NT2/D1 (cell line): ENCODE measurements around the gene CYP24A1.
A peak's percentile ranks its signal among the peaks of the same experiment; 100 is the strongest.

Experiments used
- DNase-seq: peaks from one replicate; pipeline ENCODE4 v3.0.0-alpha.2; 2011; ENCODE audit warnings: low read depth, low spot score
- H3K27me3 ChIP-seq: 2 replicates; pipeline ENCODE4 v1.6.0; 2011; ENCODE audit warnings: mild to moderate bottlenecking; ENCODE audit not compliant: insufficient read length, insufficient read depth
- H3K36me3 ChIP-seq: 2 replicates; pipeline ENCODE4 v1.6.1; 2011; ENCODE audit warnings: mild to moderate bottlenecking, low read length, mixed read lengths; ENCODE audit not compliant: insufficient read depth, insufficient read length
- H3K4me1 ChIP-seq: 2 replicates; pipeline ENCODE4 v1.5.1; 2011; ENCODE audit not compliant: insufficient read depth, insufficient read length
- H3K4me3 ChIP-seq: 2 replicates; pipeline ENCODE4 v1.5.1; 2011; ENCODE audit warnings: low read depth; ENCODE audit not compliant: insufficient read length
- H3K9ac ChIP-seq: 2 replicates; pipeline ENCODE4 v1.6.0; 2011; ENCODE audit warnings: low read depth; ENCODE audit not compliant: insufficient read length
- H3K9me3 ChIP-seq: 2 replicates; pipeline ENCODE4 v1.5.1; 2011; ENCODE audit warnings: mild to moderate bottlenecking, low read length; ENCODE audit not compliant: insufficient read depth
- SUZ12 ChIP-seq: IDR thresholded peaks from 2 replicates; pipeline ENCODE4 v1.6.1; 2011; ENCODE audit not compliant: insufficient read length, insufficient read depth; ENCODE audit errors: extremely low read depth
- YY1 ChIP-seq: IDR thresholded peaks from 2 replicates; pipeline ENCODE4 v1.6.1; 2011; ENCODE audit not compliant: insufficient read length, insufficient read depth
- ZNF274 ChIP-seq: IDR thresholded peaks from 2 replicates; pipeline ENCODE4 v1.6.1; 2011; ENCODE audit warnings: mild to moderate bottlenecking, low read depth, low read length

CYP24A1 gene

GRCh38 chr20:54217762-54218161 lies 44.0 kb upstream of the CYP24A1 start:
- Histone ChIP-seq H3K27me3 (no peaks in the 10 kb centered on the region), H3K9ac (no peak overlapping the region), H3K4me1 (peaks cover 4% of the 10 kb centered on the region), H3K9me3 (no peaks in the 10 kb centered on the region; the same call in 1 of the 2 replicates), H3K36me3 (peaks cover 79% of the 10 kb centered on the region), H3K4me3 (no peak overlapping the region)
- no peak for DNase-seq
- TF ChIP-seq ZNF274 = no peak

GRCh38 chr20:54215157-54215789 lies 41.5 kb upstream of the CYP24A1 start:
- Histone ChIP-seq H3K36me3 (peaks cover 84% of the 10 kb centered on the region), H3K9me3 (no peaks in the 10 kb centered on the region; the same call in 1 of the 2 replicates), H3K4me3 (no peak overlapping the region), H3K4me1 (no peaks in the 10 kb centered on the region), H3K27me3 (no peaks in the 10 kb centered on the region), H3K9ac (no peak overlapping the region)
- no peak for TF ChIP-seq ZNF274
- TF ChIP-seq SUZ12 = no peak
- TF ChIP-seq YY1 = no peak
- DNase-seq = no peak

- Histone ChIP-seq H3K4me1 (no peaks in the 10 kb centered on the region), H3K9ac (no peak overlapping the region), H3K27me3 (no peaks in the 10 kb centered on the region), H3K4me3 (no peak overlapping the region), H3K36me3 (peaks cover 83% of the 10 kb centered on the region), H3K9me3 (no peaks in the 10 kb centered on the region; the same call in 1 of the 2 replicates)
- DNase-seq = no peak
- no peak for TF ChIP-seq SUZ12
- no peak for TF ChIP-seq ZNF274
These were observed 40.8 kb upstream of the CYP24A1 start for GRCh38 chr20:54214566-54214965.

GRCh38 chr20:54212871-54213270 lies 39.1 kb upstream of the CYP24A1 start:
- H3K9ac ChIP-seq = no peak overlapping the region
- H3K9me3 ChIP-seq = no peaks in the 10 kb centered on the region; the same call in 1 of the 2 replicates
- no peak for TF ChIP-seq YY1
- peaks cover 67% of the 10 kb centered on the region for H3K36me3 ChIP-seq
- DNase-seq = no peak
- H3K27me3 ChIP-seq = no peaks in the 10 kb centered on the region
- H3K4me3 ChIP-seq = no peak overlapping the region
- no peaks in the 10 kb centered on the region for H3K4me1 ChIP-seq

GRCh38 chr20:54212226-54212625 lies 38.4 kb upstream of the CYP24A1 start:
- H3K9ac ChIP-seq = no peak overlapping the region
- no peak for DNase-seq
- peaks cover 61% of the 10 kb centered on the region for H3K36me3 ChIP-seq
- no peaks in the 10 kb centered on the region for H3K4me1 ChIP-seq
- no peaks in the 10 kb centered on the region for H3K27me3 ChIP-seq
- H3K9me3 ChIP-seq = no peaks in the 10 kb centered on the region; the same call in 1 of the 2 replicates
- TF ChIP-seq YY1 = no peak
- no peak for TF ChIP-seq ZNF274
- TF ChIP-seq SUZ12 = no peak
- no peak overlapping the region for H3K4me3 ChIP-seq

- Histone ChIP-seq H3K4me1 (no peaks in the 10 kb centered on the region), H3K36me3 (peaks cover 35% of the 10 kb centered on the region), H3K9me3 (no peaks in the 10 kb centered on the region; the same call in 1 of the 2 replicates), H3K4me3 (peak overlapping the region; percentile 98), H3K27me3 (no peaks in the 10 kb centered on the region), H3K9ac (peak overlapping the region; percentile 99)
- TF ChIP-seq YY1 = no peak
- TF ChIP-seq SUZ12 = no peak
- no peak for TF ChIP-seq ZNF274
- no peak for DNase-seq
These were observed 35.5 kb upstream of the CYP24A1 start for GRCh38 chr20:54209216-54209813.

GRCh38 chr20:54208548-54209176 lies 34.9 kb upstream of the CYP24A1 start:
- H3K4me3 ChIP-seq = peak overlapping the region; percentile 98
- no peaks in the 10 kb centered on the region for H3K27me3 ChIP-seq
- DNase-seq = no peak
- TF ChIP-seq SUZ12 (no peak), ZNF274 (no peak), YY1 (no peak)
- no peaks in the 10 kb centered on the region; the same call in 1 of the 2 replicates for H3K9me3 ChIP-seq
- H3K36me3 ChIP-seq = peaks cover 28% of the 10 kb centered on the region
- H3K4me1 ChIP-seq = no peaks in the 10 kb centered on the region
- peak overlapping the region; percentile 99 for H3K9ac ChIP-seq
